IMR-90 (cell line): ENCODE measurements around the gene SLC41A1. TPM values are rescaled to one million over a fixed set of nuclear protein-coding genes. Genes with fewer than 3 reads are reported as not detected.
A peak's percentile ranks its signal among the peaks of the same experiment; 100 is the strongest.

Experiments used
- ATAC-seq: fragments of 200-7000 bp; cut with Tn5 transposase; 2 replicates; pipeline ENCODE4 v1.9.1; 2020; ENCODE audit warnings: low read depth, mild to moderate bottlenecking, moderate library complexity
- BruUV-seq: library from RNA; stranded (reverse); fragments of 400-500 nt; replicated peaks from 2 replicates; lab custom pipeline; 2021; lab: Mats Ljungman, UMichigan
- CTCF ChIA-PET: fragments of 300-600 bp; formaldehyde crosslinking; extraction: SDS; loops from one replicate; lab custom pipeline; 2021; ENCODE audit warnings: antibody characterized with exemption; lab: Yijun Ruan, JAX
- POLR2A ChIA-PET: fragments of 300-600 bp; sonication (Branson Sonifier 250); formaldehyde crosslinking; loops from one replicate; lab custom pipeline; 2022; ENCODE audit warnings: antibody characterized with exemption; ENCODE audit not compliant: unreplicated experiment; lab: Charles Lee
- DNase-seq: peaks from one replicate; pipeline ENCODE4 v3.0.0; 2013
- H2AFZ ChIP-seq: replicated peaks from 2 replicates; pipeline ENCODE3; 2013; ENCODE audit warnings: low read length, mild to moderate bottlenecking; ENCODE audit not compliant: poor library complexity
- H2AK5ac ChIP-seq: 2 replicates; pipeline ENCODE4 v1.6.1; 2013; ENCODE audit warnings: low read depth, low read length, inconsistent platforms
- H2AK9ac ChIP-seq: replicated peaks from 2 replicates; pipeline ENCODE3; 2013; ENCODE audit warnings: mild to moderate bottlenecking, low read depth, low read length, moderate library complexity; ENCODE audit not compliant: poor library complexity
- H2BK120ac ChIP-seq: 2 replicates; pipeline ENCODE4 v1.6.1; 2013; ENCODE audit warnings: low read depth, low read length, inconsistent platforms
- H2BK15ac ChIP-seq: 3 replicates; pipeline ENCODE4 v1.6.1; 2013; ENCODE audit warnings: low read depth, low read length, inconsistent platforms
- H2BK20ac ChIP-seq: 2 replicates; pipeline ENCODE4 v1.6.1; 2013; ENCODE audit warnings: low read depth, mild to moderate bottlenecking, inconsistent platforms, low read length, moderate library complexity
- H2BK5ac ChIP-seq: 2 replicates; pipeline ENCODE4 v1.6.1; 2013; ENCODE audit warnings: mild to moderate bottlenecking, low read depth, low read length, inconsistent platforms; ENCODE audit not compliant: poor library complexity, severe bottlenecking
- H3K14ac ChIP-seq: replicated peaks from 2 replicates; pipeline ENCODE4 v1.6.1; 2013; ENCODE audit warnings: low read depth, low read length, inconsistent platforms
- H3K18ac ChIP-seq: 2 replicates; pipeline ENCODE4 v1.6.1; 2013; ENCODE audit warnings: low read depth, low read length, control low read depth
- H3K23ac ChIP-seq: 2 replicates; pipeline ENCODE4 v1.6.1; 2013; ENCODE audit warnings: low read depth, low read length, inconsistent platforms
- H3K27ac ChIP-seq: 2 replicates; pipeline ENCODE4 v1.5.1; 2013; ENCODE audit warnings: mild to moderate bottlenecking, control low read depth, low read length; ENCODE audit not compliant: insufficient read depth
- H3K27me3 ChIP-seq: 2 replicates; pipeline ENCODE4 v1.6.1; 2013; ENCODE audit warnings: low read length; ENCODE audit not compliant: control insufficient read depth, insufficient read depth
- H3K36me3 ChIP-seq: 2 replicates; pipeline ENCODE4 v1.6.1; 2013; ENCODE audit warnings: low read length, mixed read lengths; ENCODE audit not compliant: control insufficient read depth, insufficient read depth
- H3K4ac ChIP-seq: 2 replicates; pipeline ENCODE4 v1.6.1; 2013; ENCODE audit warnings: low read depth, low read length, inconsistent platforms
- H3K4me1 ChIP-seq: 2 replicates; pipeline ENCODE4 v1.6.1; 2013; ENCODE audit warnings: low read length, mixed read lengths; ENCODE audit not compliant: control insufficient read depth, insufficient read depth
- H3K4me2 ChIP-seq: 2 replicates; pipeline ENCODE4 v1.6.1; 2013; ENCODE audit warnings: low read depth, mild to moderate bottlenecking, control low read depth, low read length, moderate library complexity
- H3K4me3 ChIP-seq: 2 replicates; pipeline ENCODE4 v1.5.1; 2013; ENCODE audit warnings: low read depth, mild to moderate bottlenecking, control low read depth, low read length, moderate library complexity; ENCODE audit not compliant: insufficient read depth
- H3K56ac ChIP-seq: 2 replicates; pipeline ENCODE4 v1.6.1; 2013; ENCODE audit warnings: low read length, inconsistent platforms; ENCODE audit not compliant: insufficient read depth; ENCODE audit errors: extremely low read depth
- H3K79me1 ChIP-seq, 2 experiments: 2 replicates each; pipeline ENCODE4 v1.6.1; 2013; ENCODE audit warnings: low read length in 2 of 2, inconsistent platforms in 1 of 2, low read depth in 1 of 2
- H3K9ac ChIP-seq: 2 replicates; pipeline ENCODE4 v1.6.1; 2013; ENCODE audit warnings: low read depth, low read length, control low read depth
- H3K9me1 ChIP-seq: 2 replicates; pipeline ENCODE4 v1.6.1; 2013; ENCODE audit warnings: low read length, inconsistent platforms; ENCODE audit not compliant: insufficient read depth
- H3K9me3 ChIP-seq: 2 replicates; pipeline ENCODE4 v1.6.1; 2013; ENCODE audit warnings: low read length; ENCODE audit not compliant: control insufficient read depth, insufficient read depth
- H4K20me1 ChIP-seq: 2 replicates; pipeline ENCODE4 v1.6.1; 2013; ENCODE audit warnings: low read length, inconsistent platforms; ENCODE audit not compliant: insufficient read depth
- H4K5ac ChIP-seq: 2 replicates; pipeline ENCODE4 v1.6.1; 2013; ENCODE audit warnings: mild to moderate bottlenecking, low read depth, low read length, control low read depth
- H4K8ac ChIP-seq, 2 experiments: 2 replicates each; pipeline ENCODE4 v1.6.1; 2013; ENCODE audit warnings: low read depth in 2 of 2, low read length in 2 of 2, control low read depth in 1 of 2, inconsistent platforms in 1 of 2
- H4K91ac ChIP-seq: 2 replicates; pipeline ENCODE4 v1.6.1; 2013; ENCODE audit warnings: low read depth, low read length, inconsistent platforms; ENCODE audit not compliant: insufficient read depth
- CEBPB ChIP-seq: IDR thresholded peaks from 2 replicates; pipeline ENCODE4 v1.6.1; 2012; ENCODE audit warnings: low read depth, low read length, improper control_type of control experiment
- RAD21 ChIP-seq: IDR thresholded peaks from 2 replicates; pipeline ENCODE4 v1.6.1; 2012; ENCODE audit warnings: low read length, improper control_type of control experiment
- RFX5 ChIP-seq: IDR thresholded peaks from 2 replicates; pipeline ENCODE4 v1.8.0; 2012; ENCODE audit warnings: low read depth, mild to moderate bottlenecking, low read length, moderate library complexity
- USF2 ChIP-seq: fragments of 150-350 bp; IDR thresholded peaks from 2 replicates; pipeline ENCODE4 v1.6.1; 2017; ENCODE audit warnings: mild to moderate bottlenecking, antibody characterized with exemption, low read length, low read depth
- WGBS, 2 experiments: methylation state at CpG; one replicate each; pipeline versions ENCODE4 v1.1.5 to v1.1.7; 2013; ENCODE audit warnings: missing lambda C conversion rate in 2 of 2; ENCODE audit not compliant: insufficient read length in 1 of 2; ENCODE audit errors: extremely low coverage in 2 of 2; 5-methylcytosine and 5-hydroxymethylcytosine counted together
- dilution Hi-C: fragments of 300-500 bp; cut with HindIII; formaldehyde crosslinking; loops from one replicate; pipeline ENCODE4 v1.14.3; 2018; ENCODE audit warnings: low sequenced_read_pairs; ENCODE audit not compliant: unreplicated experiment
- in situ Hi-C: fragments of 300-500 bp; cut with MboI; formaldehyde crosslinking; loops from 3 replicates; pipeline ENCODE4 v1.14.3; 2019; ENCODE audit warnings: low sequenced_read_pairs, inconsistent platforms, mixed read lengths
- intact Hi-C: fragments of 100-400 bp; cut with micrococcal nuclease; formaldehyde crosslinking; loops from 2 replicates; pipeline ENCODE4 v1.10.0; 2022
- polyA plus RNA-seq, 3 experiments: library from polyadenylated mRNA; depleted of rRNA; stranded (reverse); fragments of >200 nt; gene quantifications; 2 replicates each; pipeline ENCODE4 v1.2.3, GENCODE V29; 2012; ENCODE audit warnings: low replicate concordance in 1 of 3
- total RNA-seq: library from RNA; depleted of rRNA; stranded (reverse); fragments of >200 nt; gene quantifications from 2 replicates; pipeline ENCODE4 v1.2.3, GENCODE V29; 2012

Gene SLC41A1
- total and polyA plus RNA-seq, 2 of the 4 experiments (the other 2 are of a cell fraction), result 6.3 to 26.3 TPM

DNA sequence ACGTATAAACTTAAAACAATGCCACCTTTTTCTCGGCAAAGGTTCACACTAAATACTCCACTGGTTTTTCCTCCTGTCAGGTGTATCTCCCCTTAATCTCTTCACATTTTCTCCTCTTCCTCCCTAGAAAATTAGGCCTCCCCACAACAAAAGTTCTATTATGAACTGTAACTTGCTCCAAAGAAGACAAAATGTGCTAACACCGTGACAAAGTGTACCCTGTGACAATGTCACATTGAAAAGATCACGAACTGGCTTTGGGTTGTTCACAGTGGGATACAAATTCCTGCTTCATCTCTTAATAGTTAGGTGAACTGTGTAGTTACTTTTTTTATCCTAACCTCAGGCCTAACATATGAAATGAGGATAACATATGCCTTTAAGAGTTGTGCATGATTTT, 69.0 kb downstream of the SLC41A1 start:
- H3K14ac ChIP-seq, result no peak overlapping the region
- in situ Hi-C loops, result no loop called here
- H3K27me3 ChIP-seq, result no peaks in the 10 kb centered on the region
- no peak overlapping the region for H2BK120ac ChIP-seq
- no peak overlapping the region for H4K91ac ChIP-seq
- BruUV-seq, result no TSS peak
- H4K5ac ChIP-seq, result no peak overlapping the region
- peaks cover 4% of the 10 kb centered on the region for H3K36me3 ChIP-seq
- 25% methylated on average over 2 of the region's 4 CpGs; no CpG with 5 or more reads in 1 of the 2 experiments for WGBS, 2 experiments
- H4K20me1 ChIP-seq, result peaks cover 84% of the 10 kb centered on the region
- ATAC-seq, result no peak
- no peaks in the 10 kb centered on the region for H3K9me3 ChIP-seq
- no peak for DNase-seq
- POLR2A ChIA-PET, result interaction anchor here (0.6 kb wide), 1 partner anchor 37 kb away, joined by 11 read pairs; no protein-coding TSS in a partner anchor
- intact Hi-C loops, result no loop called here
- no peak overlapping the region for H3K56ac ChIP-seq
- no peak overlapping the region for H3K4me3 ChIP-seq
- peaks cover 5% of the 10 kb centered on the region; the same call in 1 of the 2 replicates for H3K4me1 ChIP-seq
- no peak for TF ChIP-seq USF2
- TF ChIP-seq RFX5, result no peak
- TF ChIP-seq RAD21, result no peak
- TF ChIP-seq CEBPB, result no peak
- no peak overlapping the region for H3K27ac ChIP-seq
- H2AFZ ChIP-seq, result no peak overlapping the region
- H2AK9ac ChIP-seq, result no peak overlapping the region
- no peak overlapping the region for H3K9ac ChIP-seq
- H2BK15ac ChIP-seq, result no peak overlapping the region
- peak overlapping the region; percentile 21; the same call in 1 of the 2 replicates for H3K23ac ChIP-seq
- H4K8ac ChIP-seq, result no peak overlapping the region
- no peak overlapping the region for H3K4ac ChIP-seq
- H2BK20ac ChIP-seq, result no peak overlapping the region
- no peak overlapping the region for H3K18ac ChIP-seq
- H3K4me2 ChIP-seq, result no peak overlapping the region
- H3K79me1 ChIP-seq, result peaks cover 3 to 44% of the 10 kb centered on the region in 2 experiments
- dilution Hi-C loops, result no loop called here
- H2BK5ac ChIP-seq, result no peak overlapping the region
- CTCF ChIA-PET, result interaction anchor here (0.9 kb wide), 1 partner anchor 17 kb away, joined by 3 read pairs; no protein-coding TSS in a partner anchor
- peaks cover 12% of the 10 kb centered on the region for H3K9me1 ChIP-seq
- H2AK5ac ChIP-seq, result no peak overlapping the region
